Large intestine (tissue), 1 donor: Measurements from ENCODE around the gene KCTD15. TPM values are rescaled to one million over a fixed set of nuclear protein-coding genes. Genes with fewer than 3 reads are reported as not detected.

ENCODE experiments used
- polyA plus RNA-seq: library from polyadenylated mRNA; unstranded; fragments of 120-200 nt; gene quantifications from one replicate; pipeline ENCODE4 v1.2.1, GENCODE V29; 2013

Gene KCTD15
- polyA plus RNA-seq, 1 donor: 28.1 TPM

Other genes with a start within 250 kb of the KCTD15 start
- 0.66 TPM for gene CHST8, start 174.9 kb upstream of the KCTD15 start, polyA plus RNA-seq